ENCODE results near the gene PARD6G.

PARD6G gene

DNA sequence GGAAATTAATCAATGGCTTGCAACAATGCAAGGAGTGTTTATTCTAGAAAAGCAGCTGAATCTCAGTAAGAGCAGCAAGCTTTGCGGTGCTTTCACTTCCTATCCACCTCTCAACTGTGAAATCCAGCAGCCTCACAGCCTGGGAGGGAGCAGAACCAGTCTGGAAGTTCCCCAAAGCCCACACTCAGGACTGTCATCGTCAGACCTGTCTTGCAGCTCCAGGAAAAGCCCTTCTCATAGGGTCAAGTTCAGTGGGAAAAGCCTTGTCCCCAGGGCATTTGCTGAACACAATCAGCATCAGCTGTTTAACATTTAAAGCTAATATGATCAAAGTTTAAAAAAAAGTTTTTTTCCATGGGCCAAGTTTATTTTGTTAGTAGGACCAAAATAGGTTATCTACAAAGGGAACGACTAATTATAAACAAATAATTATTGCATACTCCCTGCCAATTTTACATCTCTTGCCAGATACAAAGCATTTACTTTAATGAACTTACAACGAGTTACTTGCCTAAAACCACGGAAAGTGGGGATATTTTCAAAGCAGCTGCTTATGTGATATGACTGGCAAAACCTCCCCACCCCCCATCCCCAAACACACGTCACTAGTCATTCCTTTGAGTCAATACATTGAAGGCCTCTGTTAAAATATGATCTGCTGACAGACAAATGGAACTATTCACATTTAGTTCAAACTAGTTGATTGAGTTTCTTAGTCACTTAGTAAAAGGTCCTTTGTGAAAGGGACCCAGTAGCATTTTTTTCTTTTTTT is 36.8 kb downstream of the PARD6G start:
- DNase-seq = no peak

- no peak for DNase-seq
Observed at GRCh38 chr18:80208620-80209019, 38.7 kb downstream of the PARD6G start.

- DNase-seq = no peak
Observed at GRCh38 chr18:80205294-80205693, 42.0 kb downstream of the PARD6G start.

DNA sequence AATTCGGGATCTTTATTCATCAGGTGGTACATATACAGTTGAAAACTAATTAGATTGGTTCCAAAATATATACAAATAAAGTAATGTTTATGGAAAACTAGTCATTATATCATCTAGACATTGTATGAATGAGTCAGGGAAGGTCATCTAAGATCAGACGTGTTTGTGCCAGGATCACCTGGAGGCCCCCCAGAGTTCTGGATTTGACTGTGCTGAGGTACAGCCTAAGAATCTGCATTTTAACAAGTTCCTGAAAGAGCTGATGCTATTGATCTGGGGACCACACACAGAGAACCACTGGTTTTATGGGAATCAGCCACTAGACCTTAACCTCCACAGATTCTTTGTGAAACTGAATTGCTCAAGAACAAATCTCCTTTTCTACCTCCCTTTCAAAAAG is 43.2 kb downstream of the PARD6G start:
- no peak for DNase-seq

DNA sequence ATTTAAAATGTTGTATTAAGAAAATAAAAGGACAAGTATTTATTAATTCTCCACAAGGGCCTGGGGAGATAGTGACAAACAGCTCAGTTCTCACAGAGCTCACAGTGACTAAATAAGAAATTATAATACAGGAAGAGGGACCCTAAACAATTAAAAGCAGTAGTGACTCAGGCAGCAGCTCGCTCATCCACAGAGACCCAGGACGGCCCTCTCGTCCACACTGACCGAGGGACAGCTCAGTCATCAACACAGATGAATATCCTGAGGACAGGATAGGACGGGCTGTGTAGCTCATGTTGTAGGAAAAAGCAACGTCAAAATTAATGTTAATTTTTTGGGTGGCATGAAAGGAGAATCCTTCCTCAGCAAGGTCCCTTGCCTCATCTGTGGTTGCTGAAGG is 44.1 kb downstream of the PARD6G start:
- DNase-seq = no peak

DNA sequence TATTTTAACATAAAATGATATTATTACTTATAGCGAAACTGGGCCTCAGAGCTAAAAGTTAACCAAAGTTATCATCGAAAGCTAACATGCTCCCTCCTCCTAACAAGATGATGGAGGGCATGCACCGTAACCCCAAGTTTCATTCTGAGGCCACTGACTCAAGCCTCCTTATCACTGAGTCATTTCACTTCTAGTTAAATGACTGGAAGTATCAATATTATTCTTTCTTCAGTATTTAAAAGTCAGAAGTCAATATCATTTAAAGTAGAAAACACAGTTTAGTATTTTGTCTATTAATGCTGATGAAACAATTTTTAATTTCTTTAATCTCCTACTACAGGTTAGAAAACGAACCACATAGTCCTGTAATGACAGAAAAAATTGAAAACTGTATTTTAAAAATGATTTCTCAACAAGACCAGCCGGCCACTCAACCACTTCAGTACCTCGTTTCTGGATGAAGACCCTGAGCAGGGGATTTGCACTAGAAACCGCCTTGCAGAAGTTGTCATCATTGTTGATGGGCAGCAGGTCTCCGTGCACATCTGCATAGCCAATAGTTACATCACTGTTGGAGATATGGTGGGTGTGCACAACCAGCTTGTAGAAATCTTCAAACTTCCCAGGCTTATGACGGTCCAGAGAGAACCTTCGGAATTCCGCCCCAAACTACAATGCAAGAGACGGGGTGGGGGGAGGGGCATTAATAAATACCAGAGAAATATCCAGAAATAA is 44.9 kb downstream of the PARD6G start:
- no peak for DNase-seq

- no peak for DNase-seq
Observed at GRCh38 chr18:80201739-80202138, 45.6 kb downstream of the PARD6G start.

DNA sequence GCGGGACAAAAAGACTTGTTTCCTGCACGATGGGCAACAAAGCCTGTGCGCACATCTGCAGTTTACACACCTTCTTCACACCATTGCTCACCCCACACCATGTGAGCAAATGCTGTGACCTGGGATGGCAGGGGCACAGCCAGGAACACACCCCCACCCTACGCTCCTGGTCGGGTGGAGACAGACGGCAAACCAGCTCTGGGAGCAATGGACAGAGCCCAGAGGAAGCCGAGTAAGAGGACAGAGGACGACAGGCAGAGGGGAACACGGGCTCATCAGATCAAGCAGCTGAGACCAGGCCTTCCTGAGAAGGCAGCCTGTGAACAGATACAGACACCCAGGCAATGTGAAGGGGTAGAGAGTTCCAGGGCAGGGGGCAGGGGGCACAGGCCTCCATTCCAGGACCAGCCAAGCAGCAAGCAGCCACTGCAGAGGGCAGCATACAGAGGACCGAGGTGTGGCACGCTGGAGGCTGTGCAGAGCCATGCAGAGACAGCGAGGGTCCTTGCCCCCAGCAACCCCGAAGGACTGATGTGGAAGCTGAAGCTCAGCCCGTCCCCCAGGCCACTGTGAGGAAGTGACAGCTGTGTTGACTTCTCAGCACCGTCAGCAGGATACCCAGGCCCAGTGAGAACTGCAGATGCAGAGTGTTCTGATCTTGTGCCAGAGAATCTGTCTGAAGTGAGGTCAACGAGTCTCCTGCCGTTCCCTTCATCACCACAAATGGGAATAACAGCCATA is 46.2 kb downstream of the PARD6G start:
- DNase-seq = no peak

DNA sequence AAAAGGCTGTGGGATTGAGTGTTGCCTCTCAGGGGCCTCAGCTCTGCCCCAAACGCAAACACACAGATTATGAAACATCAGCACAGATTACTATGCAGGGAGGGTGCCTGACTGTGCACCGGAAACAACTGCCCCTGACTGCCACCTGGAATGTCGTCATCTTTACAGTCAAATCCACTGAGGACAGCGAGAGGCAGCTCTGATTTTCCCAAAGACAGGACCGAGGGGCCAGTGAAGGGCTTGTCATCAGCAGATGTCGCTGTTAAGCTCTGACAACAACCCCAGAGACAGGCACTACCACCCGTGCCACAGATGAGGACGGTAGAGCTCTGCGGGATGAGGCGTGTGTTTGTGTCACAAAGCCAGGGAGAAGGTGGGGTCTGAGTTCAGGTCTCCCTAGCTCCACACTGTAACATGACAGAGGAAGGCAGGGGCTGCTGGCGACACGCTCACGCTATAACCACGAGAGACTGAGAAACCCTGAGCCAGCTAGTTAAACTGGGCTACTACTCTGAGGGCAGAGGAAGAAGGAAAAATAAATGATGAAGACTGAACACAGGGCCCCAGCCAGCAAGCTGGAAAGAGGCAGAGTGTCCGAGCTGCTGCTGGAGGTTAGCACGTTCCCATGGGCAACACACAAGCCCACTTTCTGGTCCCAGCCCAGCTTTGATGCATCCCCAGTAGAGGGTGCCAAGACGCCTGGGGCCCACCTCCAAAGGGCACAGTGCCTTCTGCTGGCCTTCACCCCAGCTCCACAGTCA is 47.0 kb downstream of the PARD6G start:
- no peak for DNase-seq

DNA sequence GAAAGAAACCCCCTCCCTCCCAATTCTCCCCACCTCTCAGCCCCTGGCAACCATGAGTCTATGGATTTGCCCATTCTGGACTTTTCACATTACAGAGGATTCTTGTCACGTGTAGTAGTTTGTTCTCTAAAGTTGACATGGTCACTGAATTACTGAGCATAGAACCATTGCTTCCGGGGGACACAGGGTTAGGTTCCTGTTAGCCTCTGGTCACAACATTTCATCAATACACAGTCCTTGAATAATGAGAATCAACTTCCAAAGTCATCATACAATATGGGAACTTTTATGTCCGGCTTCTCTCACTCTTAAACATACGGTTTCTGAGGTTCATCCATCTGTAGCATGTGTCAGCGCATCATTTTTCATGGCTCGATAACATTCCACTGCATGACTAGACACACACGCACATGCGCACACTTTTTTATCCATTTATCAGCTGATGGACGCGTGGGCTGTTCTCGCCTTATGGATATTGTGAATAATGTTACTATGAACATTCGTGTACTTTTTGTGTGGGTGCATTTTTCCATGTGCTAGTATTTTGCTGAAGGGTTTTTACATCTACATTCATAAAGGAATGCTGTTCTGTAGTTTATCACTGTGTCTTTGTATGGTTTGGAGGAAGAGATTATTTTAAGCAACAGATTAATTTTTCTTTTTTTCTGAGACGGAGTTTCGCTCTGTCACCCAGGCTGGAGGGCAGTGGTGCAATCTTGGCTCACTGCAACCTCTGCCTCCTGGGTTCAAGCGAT is 48.1 kb downstream of the PARD6G start:
- no peak for DNase-seq

DNA sequence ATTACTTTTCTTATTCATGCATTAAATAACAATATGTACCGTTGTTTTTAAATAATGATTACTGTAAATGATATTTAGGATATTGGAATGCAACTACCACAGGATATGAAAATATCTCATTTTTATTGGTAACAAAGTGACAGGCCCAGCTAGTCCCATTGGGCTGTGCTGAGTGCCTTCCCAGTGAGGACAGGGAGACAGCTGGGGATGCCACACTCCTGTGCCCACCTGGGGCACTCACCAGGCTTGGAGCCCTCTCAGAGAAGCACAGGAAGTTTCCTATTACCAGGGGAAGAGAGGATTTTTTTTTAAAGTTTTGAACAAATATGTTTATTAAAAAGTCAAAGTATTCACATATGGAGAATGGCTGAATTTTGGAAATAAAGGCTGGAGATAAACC is 48.9 kb downstream of the PARD6G start:
- DNase-seq = no peak

DNA sequence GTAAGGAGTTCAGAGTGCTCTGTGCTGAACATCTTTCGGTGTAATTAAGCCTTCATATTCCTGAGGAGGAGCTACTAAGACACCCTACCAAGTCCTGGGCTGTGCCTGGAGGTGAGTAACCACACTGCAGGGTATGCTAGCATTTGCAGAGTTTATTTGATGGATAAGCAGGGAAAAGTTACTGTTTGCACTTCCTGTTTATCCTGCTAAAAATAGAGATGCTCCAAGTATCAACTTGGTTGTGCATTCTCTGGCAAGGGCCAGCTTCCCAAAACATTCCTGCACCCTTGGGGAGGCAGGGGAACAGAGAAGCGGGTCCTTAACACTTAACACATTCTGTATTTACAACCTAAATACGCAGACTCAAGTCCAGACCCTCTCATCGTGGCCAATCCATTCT is 49.8 kb downstream of the PARD6G start:
- DNase-seq = no peak

DNA sequence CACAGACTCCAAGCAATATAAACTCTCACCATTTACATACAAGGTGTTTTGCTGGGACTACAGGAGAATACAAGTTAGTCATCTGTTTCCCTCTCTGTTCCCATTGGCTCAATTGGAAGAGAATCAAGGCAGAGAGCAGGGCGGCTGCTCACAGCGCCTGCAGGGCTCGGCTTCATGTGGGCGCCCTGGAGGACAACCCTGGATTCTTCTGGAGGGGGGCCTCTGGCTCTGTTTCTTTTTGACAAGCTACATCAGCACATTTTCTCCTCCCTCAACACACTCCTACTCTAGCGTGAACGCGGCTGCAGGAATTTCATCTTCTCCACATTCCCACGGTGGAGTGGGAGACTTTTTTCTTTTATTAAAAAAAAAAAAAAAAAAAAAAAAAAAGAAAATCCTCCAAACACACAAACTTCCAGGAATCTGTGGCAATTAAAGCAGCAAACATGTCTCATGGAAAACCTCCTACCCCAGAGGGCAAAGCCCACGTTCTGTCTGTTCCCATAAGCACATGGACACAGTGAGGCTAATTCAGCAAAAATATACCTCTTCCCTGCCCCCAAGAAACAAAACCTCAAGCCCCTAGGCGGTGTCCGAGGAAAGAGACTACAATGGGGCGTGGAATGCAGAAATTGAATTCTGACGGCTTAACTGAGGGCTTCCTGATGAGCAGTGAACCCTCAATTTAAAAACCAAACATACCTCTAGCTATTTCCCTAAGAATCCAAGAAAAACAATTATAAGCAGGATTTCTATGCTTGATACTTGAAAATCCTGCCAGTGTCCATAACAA is 50.6 kb downstream of the PARD6G start:
- no peak for DNase-seq

- DNase-seq = no peak
Observed at GRCh38 chr18:80194874-80195570, 52.3 kb downstream of the PARD6G start.

DNA sequence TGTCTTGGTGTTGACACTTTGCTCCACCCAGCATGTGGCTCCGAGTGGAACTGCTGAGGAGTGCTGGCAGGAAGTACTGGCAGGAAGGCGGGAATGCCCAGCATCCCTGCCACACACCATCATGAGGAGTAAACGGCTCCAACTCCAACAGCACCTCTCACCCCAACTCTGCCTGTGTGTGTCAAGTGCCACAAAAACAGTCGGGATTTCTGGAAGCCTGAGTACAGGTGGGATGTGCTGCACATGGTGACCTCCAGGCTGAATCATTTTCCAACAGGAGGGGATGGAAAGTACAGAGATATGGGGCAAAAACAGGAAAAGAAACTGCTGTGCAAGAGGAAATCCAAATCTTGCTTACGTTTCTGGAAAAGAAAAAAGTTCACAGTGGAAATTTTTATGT is 53.6 kb downstream of the PARD6G start:
- no peak for DNase-seq

- DNase-seq = no peak
Observed at GRCh38 chr18:80192653-80193385, 54.5 kb downstream of the PARD6G start.

GRCh38 chr18:80191907-80192652 is 55.2 kb downstream of the PARD6G start:
- no peak for DNase-seq

GRCh38 chr18:80191264-80191663 is 56.0 kb downstream of the PARD6G start:
- DNase-seq = no peak

GRCh38 chr18:80190311-80190710 is 57.0 kb downstream of the PARD6G start:
- no peak for DNase-seq
